Stimulated activated naive B cell treated with anti-CD40 and anti-IgM and Interleukin-4, amounts not matched to agents 10 μg/mL and 1 μg/mL and 100 μg/mL, for 72 hours (primary cell): ENCODE data around the gene SLC8A1.

Experiments used
- ATAC-seq, 2 donors: fragments of 150-1000 bp; cut with Tn5 transposase; replicated peaks; 2 replicates each; pipeline ENCODE4 v1.10.0; 2021; ENCODE audit warnings: moderate library complexity in 1 of 2
- DNase-seq: peaks from one replicate; pipeline ENCODE4 v3.0.0; 2021
- H3K27ac Mint-ChIP-seq: one replicate; pipeline ENCODE4 v1.8.0; 2022; ENCODE audit warnings: mild to moderate bottlenecking, mixed read lengths
- H3K27me3 Mint-ChIP-seq, 2 donors: one replicate each; pipeline ENCODE4 v1.8.0; 2022; ENCODE audit warnings: mixed read lengths in 2 of 2
- H3K36me3 Mint-ChIP-seq, 2 donors: one replicate each; pipeline ENCODE4 v1.8.0; 2022; ENCODE audit warnings: mixed read lengths in 2 of 2, mild to moderate bottlenecking in 1 of 2
- H3K4me1 Mint-ChIP-seq, 2 donors: one replicate each; pipeline ENCODE4 v1.8.0; 2022; ENCODE audit warnings: mixed read lengths in 2 of 2, mild to moderate bottlenecking in 1 of 2
- H3K4me3 Mint-ChIP-seq, 2 donors: one replicate each; pipeline ENCODE4 v1.8.0; 2022; ENCODE audit warnings: mild to moderate bottlenecking in 2 of 2, mixed read lengths in 2 of 2, moderate library complexity in 1 of 2
- H3K9me3 Mint-ChIP-seq, 2 donors: one replicate each; pipeline ENCODE4 v1.8.0; 2022; ENCODE audit warnings: mixed read lengths in 2 of 2, mild to moderate bottlenecking in 1 of 2

The SLC8A1 gene

DNA sequence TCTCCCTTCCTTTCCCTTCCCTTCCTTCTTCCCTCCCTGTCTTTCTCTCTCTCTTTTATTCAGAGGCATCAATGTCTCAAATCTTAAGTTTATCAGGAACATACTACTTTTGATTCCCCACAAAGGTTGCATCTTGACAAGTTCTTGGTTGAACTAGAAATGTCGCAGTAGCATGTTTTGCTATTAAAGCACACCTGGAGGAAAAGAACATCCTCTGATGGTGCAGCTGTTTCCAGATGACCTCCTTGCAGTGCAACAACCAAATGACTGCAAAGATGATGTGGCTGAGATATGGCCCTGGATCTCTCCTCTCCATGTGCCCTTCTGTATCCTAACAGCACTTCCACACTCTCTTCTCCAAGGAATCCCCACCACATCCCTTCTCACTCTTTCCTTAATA, 127.2 kb downstream of the SLC8A1 start:
- Mint-ChIP-seq H3K36me3 (no peaks in the 10 kb centered on the region), H3K27ac (no peak overlapping the region), H3K9me3 (peaks cover 0 to 2% of the 10 kb centered on the region in 2 donors), H3K4me1 (peaks cover 0 to 2% of the 10 kb centered on the region in 2 donors), H3K4me3 (no peak overlapping the region), H3K27me3 (no peaks in the 10 kb centered on the region)
- no peak for ATAC-seq
- no peak for DNase-seq

- Mint-ChIP-seq H3K4me1 (no peaks in the 10 kb centered on the region), H3K27ac (no peak overlapping the region), H3K9me3 (peaks cover 0 to 2% of the 10 kb centered on the region in 2 donors), H3K36me3 (no peaks in the 10 kb centered on the region), H3K4me3 (no peak overlapping the region), H3K27me3 (no peaks in the 10 kb centered on the region)
- ATAC-seq, result no peak
- DNase-seq, result no peak
These were observed 130.1 kb downstream of the SLC8A1 start for GRCh38 chr2:40321822-40322221.

DNA sequence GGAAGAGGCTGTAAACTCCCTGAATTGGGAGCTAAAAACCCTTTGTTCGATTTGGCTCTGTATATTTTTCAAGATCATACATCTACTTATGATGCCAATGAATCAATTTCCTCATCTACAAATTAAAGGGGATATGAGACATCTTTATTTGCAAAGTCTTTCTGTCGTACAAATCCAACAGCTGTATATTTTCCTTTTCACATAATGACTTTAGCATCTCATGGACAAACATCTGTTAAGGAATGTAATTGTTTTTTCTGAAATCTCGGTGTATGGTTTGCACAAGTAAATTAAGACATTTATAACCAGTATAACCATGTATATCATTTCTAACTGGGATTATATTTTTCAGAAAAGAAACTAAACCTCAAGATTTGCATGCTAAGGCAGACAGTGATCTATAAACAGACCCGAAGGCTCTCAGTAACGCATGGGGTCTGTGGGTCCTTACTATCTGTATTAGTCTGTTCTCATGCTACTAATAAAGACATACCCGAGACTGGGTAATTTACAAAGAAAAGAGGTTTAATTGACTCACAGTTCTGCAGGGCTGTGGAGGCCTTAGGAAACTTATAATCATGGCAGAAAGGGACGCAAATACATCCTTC, 130.8 kb downstream of the SLC8A1 start:
- Mint-ChIP-seq H3K27me3 (no peaks in the 10 kb centered on the region), H3K36me3 (no peaks in the 10 kb centered on the region), H3K4me3 (no peak overlapping the region), H3K4me1 (no peaks in the 10 kb centered on the region), H3K9me3 (peaks cover 0 to under 1% of the 10 kb centered on the region in 2 donors), H3K27ac (no peak overlapping the region)
- no peak for ATAC-seq
- DNase-seq, result no peak

DNA sequence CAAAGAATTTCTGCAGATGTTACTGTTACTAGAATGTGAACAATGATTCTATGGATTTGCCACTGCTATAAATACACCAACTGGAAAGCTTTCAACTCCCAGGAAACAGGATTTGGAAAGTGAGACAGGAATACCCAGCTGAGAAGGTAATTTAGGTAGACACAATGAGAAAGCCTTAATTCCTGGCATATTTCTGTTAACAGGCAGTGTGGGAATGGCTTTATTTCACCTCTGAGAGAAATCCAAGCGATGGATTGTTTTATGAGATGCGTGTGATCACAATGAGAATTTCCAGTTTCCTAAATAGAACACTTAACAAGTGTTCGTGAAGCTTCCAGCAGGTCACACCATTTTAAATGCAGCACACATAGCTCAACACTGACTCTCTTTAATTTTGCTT, 133.0 kb downstream of the SLC8A1 start:
- ATAC-seq, result no peak
- H3K27me3 Mint-ChIP-seq, result no peaks in the 10 kb centered on the region
- no peaks in the 10 kb centered on the region for H3K36me3 Mint-ChIP-seq

DNA sequence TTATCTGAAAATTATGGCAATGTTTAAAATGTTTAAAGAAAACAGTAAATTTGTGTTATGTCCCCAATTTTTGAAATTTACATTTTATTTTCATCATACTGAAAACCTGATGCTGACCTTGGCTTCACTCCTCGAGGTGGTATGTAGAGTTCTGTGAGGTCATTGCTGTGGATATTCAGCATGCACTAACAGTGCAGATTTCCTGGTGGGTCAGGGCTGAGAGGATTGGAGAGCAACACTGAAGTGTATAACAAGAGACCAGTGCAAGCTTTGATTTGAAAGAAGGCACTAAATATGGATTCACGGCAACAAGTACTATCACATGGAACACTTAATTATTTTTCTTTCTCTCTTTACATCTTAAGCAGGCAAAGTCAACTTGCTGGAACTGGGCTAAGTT, 134.1 kb downstream of the SLC8A1 start:
- Mint-ChIP-seq H3K27ac (no peak overlapping the region), H3K4me3 (no peak overlapping the region), H3K27me3 (no peaks in the 10 kb centered on the region), H3K36me3 (no peaks in the 10 kb centered on the region), H3K4me1 (no peaks in the 10 kb centered on the region), H3K9me3 (peaks cover 0 to 3% of the 10 kb centered on the region in 2 donors)
- no peak for ATAC-seq
- no peak for DNase-seq

More for the DNA sequence above, 133.0 kb downstream of the SLC8A1 start:
- Mint-ChIP-seq H3K4me3 (no peak overlapping the region), H3K27ac (no peak overlapping the region), H3K9me3 (peaks cover 0 to 3% of the 10 kb centered on the region in 2 donors), H3K4me1 (no peaks in the 10 kb centered on the region)
- no peak for DNase-seq

DNA sequence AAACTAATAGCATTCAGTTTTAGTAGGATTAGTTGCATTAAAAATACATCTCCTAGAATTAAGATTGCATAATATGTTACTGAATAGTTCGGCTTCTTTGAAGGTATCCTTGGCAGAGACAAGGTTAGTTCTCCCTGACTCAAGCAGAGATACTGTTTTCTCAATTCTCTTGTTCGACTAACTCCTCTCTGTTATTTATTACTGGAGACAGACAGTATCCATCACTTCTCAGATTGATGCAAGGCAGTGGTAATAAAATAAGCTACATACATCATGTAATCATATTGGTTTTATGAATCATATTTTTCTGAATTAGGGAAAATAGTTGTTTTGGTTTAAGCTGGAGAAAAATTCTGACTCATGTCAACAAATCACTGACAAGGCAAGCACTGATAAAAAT, 134.8 kb downstream of the SLC8A1 start:
- Mint-ChIP-seq H3K27me3 (no peaks in the 10 kb centered on the region), H3K36me3 (no peaks in the 10 kb centered on the region), H3K4me1 (no peaks in the 10 kb centered on the region), H3K27ac (no peak overlapping the region), H3K9me3 (peaks cover 0 to 3% of the 10 kb centered on the region in 2 donors), H3K4me3 (no peak overlapping the region)
- no peak for DNase-seq
- ATAC-seq, result no peak

DNA sequence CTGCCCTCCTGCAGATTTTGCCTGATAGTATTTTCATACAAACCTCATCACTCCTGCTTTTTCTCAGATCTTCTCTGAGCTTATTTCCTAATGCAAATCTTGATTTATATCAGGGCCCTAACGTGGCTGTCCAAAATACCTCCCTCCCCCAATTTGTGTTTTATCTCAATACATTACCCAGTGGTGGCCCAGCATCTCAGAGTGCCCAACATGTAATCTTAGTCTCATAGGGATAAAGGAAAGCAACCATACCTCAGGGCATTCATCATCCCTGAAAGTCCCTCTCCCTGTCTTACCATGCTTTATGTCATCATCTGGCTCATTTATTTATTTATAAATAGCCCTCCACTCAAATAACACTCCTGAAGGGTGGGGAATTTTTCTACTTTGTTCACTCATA, 135.3 kb downstream of the SLC8A1 start:
- Mint-ChIP-seq H3K9me3 (peaks cover 0 to 3% of the 10 kb centered on the region in 2 donors), H3K4me3 (no peak overlapping the region), H3K27me3 (no peaks in the 10 kb centered on the region), H3K36me3 (no peaks in the 10 kb centered on the region), H3K4me1 (no peaks in the 10 kb centered on the region), H3K27ac (no peak overlapping the region)
- DNase-seq (no peak), ATAC-seq (no peak)

DNA sequence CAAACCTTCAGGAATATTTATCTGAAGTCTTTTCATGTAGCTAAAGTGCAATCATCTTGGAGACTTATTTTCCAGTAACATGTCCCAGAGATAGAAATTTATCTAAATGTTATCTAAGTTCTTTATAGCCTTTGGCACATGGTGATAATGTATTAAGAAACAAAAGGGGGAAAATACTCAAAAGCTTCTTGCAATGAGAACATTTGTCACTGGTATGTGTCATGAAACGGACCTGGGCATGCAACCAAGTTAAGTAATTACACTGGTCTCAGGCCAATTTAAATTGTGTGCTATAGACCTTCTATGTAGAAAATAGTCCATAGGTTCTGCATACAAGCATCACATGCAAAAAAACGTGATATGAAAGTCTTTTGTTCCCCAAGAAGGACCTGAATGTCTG, 136.2 kb downstream of the SLC8A1 start:
- no peaks in the 10 kb centered on the region for H3K36me3 Mint-ChIP-seq
- DNase-seq (no peak), ATAC-seq (no peak)
- peaks cover 0 to 3% of the 10 kb centered on the region in 2 donors for H3K9me3 Mint-ChIP-seq
- H3K4me1 Mint-ChIP-seq, result no peaks in the 10 kb centered on the region
- no peak overlapping the region for H3K27ac Mint-ChIP-seq
- H3K4me3 Mint-ChIP-seq, result no peak overlapping the region
- no peaks in the 10 kb centered on the region for H3K27me3 Mint-ChIP-seq

DNA sequence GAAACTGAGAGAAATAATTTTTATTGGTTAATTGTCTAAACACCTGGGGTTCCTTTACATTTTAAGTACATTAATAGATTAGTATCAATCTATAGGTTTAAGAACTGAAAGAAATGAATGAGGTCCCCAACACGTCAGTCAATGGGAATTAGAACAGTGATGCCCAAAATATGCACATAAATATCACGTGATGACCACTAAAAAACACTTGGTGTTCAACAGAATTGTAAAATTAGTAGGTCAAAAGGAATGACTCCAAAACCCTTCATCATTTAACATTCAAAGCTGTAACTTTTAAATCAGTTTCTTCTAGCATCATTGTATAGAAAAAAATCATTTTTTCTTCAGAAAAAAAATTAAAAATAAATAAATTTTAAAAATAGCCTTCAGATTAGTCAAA, 140.9 kb downstream of the SLC8A1 start:
- Mint-ChIP-seq H3K27me3 (no peaks in the 10 kb centered on the region), H3K9me3 (peaks cover 0 to 3% of the 10 kb centered on the region in 2 donors), H3K36me3 (no peaks in the 10 kb centered on the region), H3K27ac (no peak overlapping the region), H3K4me1 (no peaks in the 10 kb centered on the region), H3K4me3 (no peak overlapping the region)
- DNase-seq, result no peak
- ATAC-seq, result no peak

GRCh38 chr2:40310303-40310702, 141.6 kb downstream of the SLC8A1 start:
- Mint-ChIP-seq H3K4me1 (no peaks in the 10 kb centered on the region), H3K36me3 (no peaks in the 10 kb centered on the region), H3K4me3 (no peak overlapping the region), H3K27me3 (no peaks in the 10 kb centered on the region), H3K27ac (no peak overlapping the region), H3K9me3 (peaks cover 0 to 3% of the 10 kb centered on the region in 2 donors)
- no peak for ATAC-seq
- DNase-seq, result no peak

DNA sequence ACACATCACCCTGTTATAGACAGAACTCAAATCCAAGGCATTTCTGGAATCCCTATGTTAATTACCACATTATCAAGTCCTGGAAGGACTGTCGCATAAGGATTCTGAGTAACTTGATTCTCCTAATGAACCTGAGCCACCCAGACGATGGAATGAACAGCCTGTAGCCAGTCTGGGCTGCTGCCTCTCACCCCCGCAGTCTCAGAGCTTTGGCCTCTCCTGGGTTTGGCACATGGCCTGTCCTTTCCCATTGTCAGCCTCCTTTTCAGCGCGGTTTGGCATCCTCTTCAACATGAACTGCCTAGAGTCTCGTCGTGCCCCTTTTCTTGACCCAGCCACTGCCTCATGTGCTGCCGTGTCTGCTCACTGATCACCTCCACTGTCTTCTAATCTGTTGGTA, 147.6 kb downstream of the SLC8A1 start:
- Mint-ChIP-seq H3K9me3 (no peaks in the 10 kb centered on the region), H3K4me3 (no peak overlapping the region), H3K27me3 (no peaks in the 10 kb centered on the region), H3K27ac (no peak overlapping the region), H3K36me3 (no peaks in the 10 kb centered on the region), H3K4me1 (no peaks in the 10 kb centered on the region)
- ATAC-seq (no peak), DNase-seq (no peak)

GRCh38 chr2:40303746-40304145, 148.1 kb downstream of the SLC8A1 start:
- Mint-ChIP-seq H3K36me3 (no peaks in the 10 kb centered on the region), H3K27me3 (no peaks in the 10 kb centered on the region), H3K27ac (no peak overlapping the region), H3K9me3 (no peaks in the 10 kb centered on the region), H3K4me3 (no peak overlapping the region), H3K4me1 (no peaks in the 10 kb centered on the region)
- ATAC-seq (no peak), DNase-seq (no peak)

- H3K4me1 Mint-ChIP-seq, result no peaks in the 10 kb centered on the region
- H3K36me3 Mint-ChIP-seq, result no peaks in the 10 kb centered on the region
- ATAC-seq (no peak), DNase-seq (no peak)
- no peaks in the 10 kb centered on the region for H3K27me3 Mint-ChIP-seq
- H3K27ac Mint-ChIP-seq, result no peak overlapping the region
- no peak overlapping the region for H3K4me3 Mint-ChIP-seq
- no peaks in the 10 kb centered on the region for H3K9me3 Mint-ChIP-seq
These were observed 149.1 kb downstream of the SLC8A1 start for GRCh38 chr2:40302751-40303325.

GRCh38 chr2:40300391-40300790, 151.5 kb downstream of the SLC8A1 start:
- DNase-seq (no peak), ATAC-seq (no peak)
- no peaks in the 10 kb centered on the region for H3K36me3 Mint-ChIP-seq
- H3K4me1 Mint-ChIP-seq, result no peaks in the 10 kb centered on the region
- H3K4me3 Mint-ChIP-seq, result no peak overlapping the region
- H3K9me3 Mint-ChIP-seq, result no peaks in the 10 kb centered on the region
- no peak overlapping the region for H3K27ac Mint-ChIP-seq
- H3K27me3 Mint-ChIP-seq, result no peaks in the 10 kb centered on the region

- ATAC-seq (no peak), DNase-seq (no peak)
- Mint-ChIP-seq H3K36me3 (no peaks in the 10 kb centered on the region), H3K4me3 (no peak overlapping the region), H3K9me3 (no peaks in the 10 kb centered on the region), H3K27me3 (no peaks in the 10 kb centered on the region), H3K4me1 (no peaks in the 10 kb centered on the region), H3K27ac (no peak overlapping the region)
These were observed 152.1 kb downstream of the SLC8A1 start for GRCh38 chr2:40299781-40300180.
